T-helper 1 cell treated with Interleukin-12 subunit alpha and Interleukin-12 subunit beta and Interleukin-4 antibody, amounts not matched to agents 30 ng/mL and 1 ng/mL, for 36 hours (primary cell): ENCODE measurements around the gene NEMF. TPM values are rescaled to one million over a fixed set of nuclear protein-coding genes. Genes with fewer than 3 reads are reported as not detected.
"Not testable (repeated sequence)": the region's sequence is repeated elsewhere in the genome, so short reads cannot be mapped to it uniquely, and the experiment has no call there.

Experiments used
- intact Hi-C: fragments of 100-400 bp; cut with micrococcal nuclease; formaldehyde crosslinking; loops from one replicate; pipeline ENCODE4 v1.15.1; 2024
- total RNA-seq: library from RNA; stranded (reverse); gene quantifications from 2 replicates; pipeline ENCODE4 v1.2.3, GENCODE V29; 2022

NEMF gene
- total RNA-seq, 1 donor from 2014 or later: 94.7 TPM

GRCh38 chr14:49766839-49767238, 85.7 kb downstream of the NEMF start:
- intact Hi-C loops: loop anchor here (1.0 to 10.0 kb wide), 13 partner anchors 74 to 1094 kb away; partner anchors contain the start of genes DMAC2L, KLHDC1, L2HGDH and LRR1

- intact Hi-C loops: loop anchor here (10.0 kb wide), 1 partner anchor 1063 kb away; no protein-coding TSS in a partner anchor
These were observed 90.6 kb downstream of the NEMF start for GRCh38 chr14:49761839-49762551.

GRCh38 chr14:49755378-49755777, 97.2 kb downstream of the NEMF start:
- intact Hi-C loops: no loop called here

- intact Hi-C loops: no loop called here
These were observed 98.0 kb downstream of the NEMF start for GRCh38 chr14:49754570-49755097.

GRCh38 chr14:49746476-49746875, 106.1 kb downstream of the NEMF start:
- intact Hi-C loops: not testable (repeated sequence)

GRCh38 chr14:49745191-49745590, 107.4 kb downstream of the NEMF start:
- intact Hi-C loops: no loop called here

GRCh38 chr14:49735669-49736068, 116.9 kb downstream of the NEMF start:
- intact Hi-C loops: not testable (repeated sequence)

- intact Hi-C loops: no loop called here
These were observed 118.8 kb downstream of the NEMF start for GRCh38 chr14:49733836-49734235.

GRCh38 chr14:49732896-49733295, 119.7 kb downstream of the NEMF start:
- intact Hi-C loops: no loop called here

Other genes with a start within 250 kb of the NEMF start
- 228 and 234 TPM in 2 replicates for gene RPL36AL, start 232.2 kb downstream of the NEMF start, total RNA-seq
- gene MGAT2, start 232.0 kb downstream of the NEMF start, total RNA-seq: 77.3 and 83.8 TPM in 2 replicates
- 6.3 and 7.3 TPM in 2 replicates for gene DNAAF2, start 217.5 kb downstream of the NEMF start, total RNA-seq
- gene POLE2, start 164.6 kb downstream of the NEMF start, total RNA-seq: 23.9 and 25.5 TPM in 2 replicates
- gene KLHDC1, start 159.7 kb downstream of the NEMF start, total RNA-seq: 2.0 and 2.5 TPM in 2 replicates
- 27.9 and 31.6 TPM in 2 replicates for gene KLHDC2, start 84.6 kb downstream of the NEMF start, total RNA-seq
- 188 TPM in 2 replicates for gene ARF6, start 40.3 kb upstream of the NEMF start, total RNA-seq